Hippocampal formation (tissue), 2 donors: ENCODE measurements around the gene SPSB1.

Source experiments
- DNase-seq, 2 donors: peaks; one replicate each; lab custom pipeline; 2025; lab: John Stamatoyannopoulos, UW

SPSB1 gene

GRCh38 chr1:9389968-9390367 is 97.3 kb downstream of the SPSB1 start:
- DNase-seq = no peak

GRCh38 chr1:9391620-9392019 is 98.9 kb downstream of the SPSB1 start:
- no peak for DNase-seq

- no peak for DNase-seq
Measured at GRCh38 chr1:9394010-9394409, 101.3 kb downstream of the SPSB1 start.

GRCh38 chr1:9395018-9395417 is 102.3 kb downstream of the SPSB1 start:
- DNase-seq = no peak

GRCh38 chr1:9397047-9397446 is 104.4 kb downstream of the SPSB1 start:
- no peak for DNase-seq

- no peak for DNase-seq
Measured at GRCh38 chr1:9397997-9398526, 105.4 kb downstream of the SPSB1 start.

GRCh38 chr1:9399510-9400424 is 107.1 kb downstream of the SPSB1 start:
- DNase-seq = peak; percentile 9 to 33

- no peak for DNase-seq
Measured at GRCh38 chr1:9400425-9401079, 107.9 kb downstream of the SPSB1 start.

- no peak for DNase-seq
Measured at GRCh38 chr1:9401080-9401453, 108.4 kb downstream of the SPSB1 start.

GRCh38 chr1:9402256-9402616 is 109.5 kb downstream of the SPSB1 start:
- no peak for DNase-seq

GRCh38 chr1:9402717-9403225 is 110.1 kb downstream of the SPSB1 start:
- no peak for DNase-seq

- no peak for DNase-seq
Measured at GRCh38 chr1:9404117-9404914, 111.6 kb downstream of the SPSB1 start.

- peak in 1 of 2 donors; percentile 3 for DNase-seq
Measured at GRCh38 chr1:9406111-9406510, 113.4 kb downstream of the SPSB1 start.

GRCh38 chr1:9410737-9411297 is 118.1 kb downstream of the SPSB1 start:
- no peak for DNase-seq

GRCh38 chr1:9413071-9413876 is 120.6 kb downstream of the SPSB1 start:
- DNase-seq = no peak

GRCh38 chr1:9413877-9414213 is 121.2 kb downstream of the SPSB1 start:
- no peak for DNase-seq

GRCh38 chr1:9416506-9416905 is 123.8 kb downstream of the SPSB1 start:
- no peak for DNase-seq

GRCh38 chr1:9416918-9417500 is 124.3 kb downstream of the SPSB1 start:
- no peak for DNase-seq

- DNase-seq = no peak
Measured at GRCh38 chr1:9417695-9418094, 125.0 kb downstream of the SPSB1 start.

GRCh38 chr1:9418851-9419250 is 126.2 kb downstream of the SPSB1 start:
- DNase-seq = no peak
